Measurements from ENCODE around the gene AMER3. TPM values are rescaled to one million over a fixed set of nuclear protein-coding genes. Genes with fewer than 3 reads are reported as not detected.

AMER3 gene
- total and polyA plus RNA-seq, 7 donors, result not detected

- H3K27me3 ChIP-seq (ENCODE audit: insufficient read depth in 3 of 3, low read length in 2 of 3), result peaks cover 0 to 22% (median 4%) of the 10 kb centered on the region in 3 donors
- no peak for ATAC-seq
- no peaks in the 10 kb centered on the region for H3K9me3 ChIP-seq
- no peaks in the 10 kb centered on the region for H3K36me3 ChIP-seq (ENCODE audit: insufficient read depth in 1 of 2, low read depth in 1 of 2)
- no peak for DNase-seq
- TF ChIP-seq CTCF (IDR thresholded peaks at IDR 0.05), result no peak
- no peaks in the 10 kb centered on the region for H3K4me1 ChIP-seq
- intact Hi-C loops (cut with DNase I), result no loop called here
- H3K4me3 ChIP-seq, result no peak overlapping the region
- H3K27ac ChIP-seq, result no peak overlapping the region
- WGBS, 3 donors, result 66 to 78% (median 73%) methylated on average over 6 of the region's 6 CpGs
Observed at GRCh38 chr2:130749641-130750040, 5.7 kb upstream of the AMER3 start.

GRCh38 chr2:130754811-130755210 lies 529 bp upstream of the AMER3 start:
- no peak overlapping the region for H3K27ac ChIP-seq
- H3K4me1 ChIP-seq, result no peaks in the 10 kb centered on the region
- TF ChIP-seq CTCF (IDR thresholded peaks at IDR 0.05), result no peak
- DNase-seq, result no peak
- no peaks in the 10 kb centered on the region for H3K36me3 ChIP-seq (ENCODE audit: insufficient read depth in 1 of 2, low read depth in 1 of 2)
- H3K27me3 ChIP-seq (ENCODE audit: insufficient read depth in 3 of 3, low read length in 2 of 3), result peaks cover 0 to 46% (median 19%) of the 10 kb centered on the region in 3 donors
- H3K4me3 ChIP-seq, result no peak overlapping the region
- H3K9me3 ChIP-seq, result no peaks in the 10 kb centered on the region
- 30 to 32% (median 31%) methylated on average over 8 of the region's 8 CpGs for WGBS, 3 donors
- ATAC-seq, result no peak
- intact Hi-C loops (cut with DNase I), result no loop called here

- no peaks in the 10 kb centered on the region for H3K9me3 ChIP-seq
- WGBS, 3 donors, result 1 to 4% (median 2%) methylated on average over 31 to 77 of the region's 80 CpGs
- intact Hi-C loops (cut with DNase I), result no loop called here
- H3K27ac ChIP-seq, result no peak overlapping the region
- H3K4me1 ChIP-seq, result no peaks in the 10 kb centered on the region
- ATAC-seq, result peak in 1 of 4 donors; percentile 57
- peak overlapping the region; percentile 44 for H3K4me3 ChIP-seq
- H3K27me3 ChIP-seq (ENCODE audit: insufficient read depth in 3 of 3, low read length in 2 of 3), result peaks cover 0 to 38% (median 19%) of the 10 kb centered on the region in 3 donors
- H3K36me3 ChIP-seq (ENCODE audit: insufficient read depth in 1 of 2, low read depth in 1 of 2), result no peaks in the 10 kb centered on the region
- DNase-seq, result no peak
- TF ChIP-seq CTCF (IDR thresholded peaks at IDR 0.05), result no peak
Observed at GRCh38 chr2:130756053-130756873, 923 bp downstream of the AMER3 start.

GRCh38 chr2:130756874-130757668 lies 1.7 kb downstream of the AMER3 start:
- ATAC-seq (no peak), DNase-seq (no peak)
- H3K27ac ChIP-seq, result no peak overlapping the region
- intact Hi-C loops (cut with DNase I), result no loop called here
- TF ChIP-seq CTCF (IDR thresholded peaks at IDR 0.05), result no peak
- peaks cover 0 to 32% (median 19%) of the 10 kb centered on the region in 3 donors for H3K27me3 ChIP-seq (ENCODE audit: insufficient read depth in 3 of 3, low read length in 2 of 3)
- H3K9me3 ChIP-seq, result no peaks in the 10 kb centered on the region
- H3K4me1 ChIP-seq, result no peaks in the 10 kb centered on the region
- WGBS, 3 donors, result 27 to 39% (median 34%) methylated on average over 16 of the region's 16 CpGs
- H3K4me3 ChIP-seq, result no peak overlapping the region
- no peaks in the 10 kb centered on the region for H3K36me3 ChIP-seq (ENCODE audit: insufficient read depth in 1 of 2, low read depth in 1 of 2)

All from psoas muscle (tissue), 8 donors.